Activated CD4-positive, alpha-beta T cell treated with anti-CD3 and anti-CD28 coated beads for 1 hour (primary cell): Measurements from ENCODE around the gene TERT.

ENCODE experiments used
- DNase-seq: peaks from one replicate; pipeline ENCODE4 v3.0.0-alpha.2; 2020

The TERT gene

DNA sequence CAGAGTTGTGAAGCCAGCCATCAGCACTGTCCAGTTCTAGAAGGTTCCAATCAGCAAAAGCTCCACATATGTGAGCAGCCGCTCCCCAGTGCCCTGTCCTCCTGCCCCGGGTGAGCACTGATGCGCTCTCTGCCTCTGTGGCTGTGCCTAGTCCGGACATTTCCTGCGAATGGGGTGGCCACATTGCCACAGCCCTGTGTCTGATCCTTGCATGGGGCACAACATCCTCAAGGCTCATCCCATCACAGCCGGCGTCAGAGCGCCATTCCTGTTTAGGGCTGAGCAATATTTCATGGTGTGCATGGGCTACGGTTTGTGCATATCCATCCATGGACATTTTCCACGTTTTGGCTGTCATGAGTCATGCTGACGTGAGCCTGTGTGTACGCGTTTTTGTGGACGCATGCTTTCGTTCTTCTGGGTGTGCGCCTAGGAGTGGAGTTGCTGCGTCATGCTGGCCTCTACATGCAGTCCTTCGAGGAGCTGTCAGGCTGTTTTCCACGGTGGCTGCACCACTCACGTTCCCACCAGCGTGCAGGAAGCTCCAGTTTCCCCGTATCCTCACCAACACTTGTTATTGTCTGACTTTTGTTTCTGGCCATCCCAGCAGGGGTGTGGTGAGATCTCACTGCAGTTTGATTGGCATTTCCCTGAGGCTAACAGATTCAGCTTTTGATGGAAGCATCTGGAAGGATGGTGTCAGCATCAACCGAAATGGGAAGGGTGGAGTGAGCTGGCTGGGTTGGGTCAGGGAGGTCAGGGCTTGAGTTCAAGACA is 79.4 kb downstream of the TERT start:
- no peak for DNase-seq

DNA sequence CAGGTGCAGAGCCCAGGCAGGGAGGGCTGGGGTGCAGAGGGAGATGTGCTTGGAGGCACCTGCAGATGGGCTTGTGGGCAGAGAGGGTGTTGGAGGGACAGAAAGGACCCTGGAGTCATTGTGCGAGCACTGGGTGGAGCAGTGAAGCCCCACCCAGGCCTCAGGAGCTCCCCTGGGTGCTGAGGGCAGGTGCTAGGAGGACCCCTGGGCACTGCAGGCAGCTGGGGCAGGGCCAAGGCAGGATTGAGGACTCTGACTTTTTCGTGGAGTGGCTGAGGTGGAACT is 80.0 kb downstream of the TERT start:
- no peak for DNase-seq

DNA sequence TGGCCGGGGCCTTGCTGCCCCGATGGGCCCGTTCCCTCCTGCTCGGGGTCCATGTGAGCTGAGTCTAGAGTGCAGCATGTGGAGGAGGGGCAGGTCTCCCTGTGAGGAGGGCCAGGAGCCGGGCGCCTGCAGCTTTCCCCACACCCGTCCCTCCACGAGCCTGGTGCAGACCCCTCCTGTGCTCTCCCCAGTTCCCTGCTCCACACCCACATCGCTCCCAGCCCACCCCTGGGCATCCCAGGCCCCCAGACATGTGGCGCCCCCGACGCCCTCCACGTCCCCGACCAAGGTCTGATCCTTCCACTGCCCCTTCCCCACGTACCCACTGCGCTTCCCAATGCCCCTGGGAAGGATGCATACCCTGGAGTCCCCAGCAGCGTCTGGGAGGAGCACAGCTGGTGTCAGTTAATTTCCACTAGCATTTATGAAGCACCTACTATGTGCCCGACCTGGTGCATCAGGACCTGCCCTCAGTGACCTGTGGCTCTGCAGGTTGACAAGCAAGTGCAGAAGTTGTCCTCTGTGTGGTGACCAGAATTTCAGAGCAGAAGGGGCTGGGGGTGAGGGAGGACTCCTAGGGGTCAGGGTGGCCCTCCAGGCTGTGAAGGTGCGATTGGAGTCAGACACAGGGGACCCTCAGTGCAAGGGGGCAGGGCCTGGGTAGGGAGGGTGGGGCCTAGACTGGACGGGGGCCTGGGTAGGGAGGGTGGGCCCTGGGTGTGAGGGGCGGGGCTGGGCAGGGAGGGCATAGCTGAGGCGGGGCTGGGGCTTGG is 80.5 kb downstream of the TERT start:
- DNase-seq = no peak

DNA sequence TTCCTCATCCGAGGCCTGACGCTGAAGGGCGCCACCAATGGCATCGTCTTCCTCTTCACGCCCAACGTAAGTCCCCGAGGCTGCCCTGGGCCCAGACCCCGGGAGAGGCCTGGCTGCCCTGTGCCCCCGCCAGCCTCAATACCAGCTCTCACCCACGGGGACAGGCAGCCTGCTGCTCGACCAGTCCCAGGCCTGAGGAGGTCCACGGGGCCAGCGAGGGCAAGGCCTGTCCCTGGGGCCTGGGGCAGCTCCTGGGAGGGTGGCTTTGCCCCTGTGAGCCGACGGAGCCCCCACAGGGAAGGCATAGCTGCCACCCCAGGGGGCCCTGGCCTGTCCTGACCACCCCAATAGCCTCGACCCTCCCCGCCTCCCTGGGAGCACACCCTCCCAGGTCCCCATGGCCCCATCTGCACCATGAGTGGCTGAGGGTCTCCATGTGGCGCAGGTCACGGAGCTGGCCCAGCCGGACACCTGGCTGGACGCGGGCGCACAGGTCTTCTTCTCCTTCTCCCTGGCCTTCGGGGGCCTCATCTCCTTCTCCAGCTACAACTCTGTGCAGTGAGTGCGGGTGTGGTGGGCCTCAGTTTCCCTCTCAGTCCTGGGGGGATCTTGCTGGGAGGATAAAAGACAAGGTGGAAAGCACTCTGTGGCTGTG is 81.2 kb downstream of the TERT start:
- DNase-seq = no peak

DNA sequence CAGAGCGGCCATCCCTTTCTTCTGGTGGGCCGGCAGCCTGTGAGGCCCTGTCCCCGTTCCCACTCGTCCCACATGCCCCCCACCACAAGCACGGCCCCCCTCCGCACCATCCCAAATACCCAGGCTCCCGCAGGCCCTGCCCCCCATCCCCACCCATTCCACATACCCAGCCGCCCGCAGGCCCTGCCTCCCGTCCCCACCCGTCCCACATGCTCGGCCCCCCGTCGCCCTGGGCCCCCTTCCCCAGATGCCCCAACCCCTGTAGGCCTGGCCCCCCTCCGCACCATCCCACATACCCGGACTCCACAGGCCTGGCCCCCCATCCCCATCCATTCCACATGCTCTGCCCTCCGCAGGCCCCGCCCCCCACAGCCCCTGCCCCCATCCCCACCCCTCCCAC is 82.0 kb downstream of the TERT start:
- DNase-seq = no peak

DNA sequence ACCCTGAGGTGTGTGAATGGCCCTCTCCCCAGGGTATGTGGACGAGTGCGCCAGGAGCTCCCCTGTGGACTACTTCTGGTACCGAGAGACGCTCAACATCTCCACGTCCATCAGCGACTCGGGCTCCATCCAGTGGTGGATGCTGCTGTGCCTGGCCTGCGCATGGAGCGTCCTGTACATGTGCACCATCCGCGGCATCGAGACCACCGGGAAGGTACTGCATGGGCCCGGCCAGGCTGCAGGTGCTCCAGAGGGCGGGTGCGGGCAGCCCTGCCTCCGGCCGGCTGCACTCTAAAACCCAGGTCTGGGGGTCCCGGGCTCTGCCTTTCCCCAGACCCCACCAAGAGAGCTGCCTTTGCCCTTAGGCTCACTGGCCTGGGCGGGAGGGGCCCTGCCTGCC is 82.6 kb downstream of the TERT start:
- DNase-seq = no peak

DNA sequence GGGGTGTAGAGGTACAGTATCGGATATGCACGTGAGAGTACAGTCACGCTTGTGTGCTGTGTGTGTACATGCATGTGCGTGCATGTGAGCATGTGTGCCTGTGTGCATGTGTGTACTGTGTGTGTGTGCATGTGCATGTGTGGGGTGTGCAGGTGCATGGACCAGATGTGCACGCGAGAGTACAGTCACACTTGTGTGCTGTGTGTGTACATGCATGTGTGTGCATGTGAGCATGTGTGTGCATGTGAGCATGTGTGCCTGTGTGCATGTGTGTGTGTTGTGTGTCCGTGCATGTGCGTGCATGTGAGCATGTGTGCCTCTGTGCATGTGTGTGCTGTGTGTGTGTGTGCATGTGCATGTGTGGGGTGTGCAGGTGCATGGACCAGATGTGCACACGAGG is 83.2 kb downstream of the TERT start:
- no peak for DNase-seq

DNA sequence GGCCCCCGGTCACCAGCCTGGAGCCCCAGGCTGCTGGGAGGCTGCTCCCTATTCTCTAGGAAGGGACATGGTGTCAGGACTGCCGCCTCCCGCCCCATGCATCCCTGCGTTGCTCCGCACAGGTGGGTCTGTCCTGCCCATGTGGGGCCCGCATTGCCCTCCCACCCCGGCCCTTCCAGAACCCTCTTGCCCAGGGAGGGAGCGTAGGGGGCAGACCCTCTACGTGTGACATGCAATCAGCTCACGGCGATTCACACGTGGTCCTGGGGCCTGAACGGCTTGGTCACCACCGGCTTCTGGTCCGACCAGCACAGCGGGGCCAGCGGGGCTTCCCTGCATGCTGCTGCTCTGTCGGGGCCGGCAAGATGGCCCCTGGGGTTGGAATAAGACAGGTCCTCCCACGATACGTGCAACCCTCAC is 84.0 kb downstream of the TERT start:
- DNase-seq = no peak

DNA sequence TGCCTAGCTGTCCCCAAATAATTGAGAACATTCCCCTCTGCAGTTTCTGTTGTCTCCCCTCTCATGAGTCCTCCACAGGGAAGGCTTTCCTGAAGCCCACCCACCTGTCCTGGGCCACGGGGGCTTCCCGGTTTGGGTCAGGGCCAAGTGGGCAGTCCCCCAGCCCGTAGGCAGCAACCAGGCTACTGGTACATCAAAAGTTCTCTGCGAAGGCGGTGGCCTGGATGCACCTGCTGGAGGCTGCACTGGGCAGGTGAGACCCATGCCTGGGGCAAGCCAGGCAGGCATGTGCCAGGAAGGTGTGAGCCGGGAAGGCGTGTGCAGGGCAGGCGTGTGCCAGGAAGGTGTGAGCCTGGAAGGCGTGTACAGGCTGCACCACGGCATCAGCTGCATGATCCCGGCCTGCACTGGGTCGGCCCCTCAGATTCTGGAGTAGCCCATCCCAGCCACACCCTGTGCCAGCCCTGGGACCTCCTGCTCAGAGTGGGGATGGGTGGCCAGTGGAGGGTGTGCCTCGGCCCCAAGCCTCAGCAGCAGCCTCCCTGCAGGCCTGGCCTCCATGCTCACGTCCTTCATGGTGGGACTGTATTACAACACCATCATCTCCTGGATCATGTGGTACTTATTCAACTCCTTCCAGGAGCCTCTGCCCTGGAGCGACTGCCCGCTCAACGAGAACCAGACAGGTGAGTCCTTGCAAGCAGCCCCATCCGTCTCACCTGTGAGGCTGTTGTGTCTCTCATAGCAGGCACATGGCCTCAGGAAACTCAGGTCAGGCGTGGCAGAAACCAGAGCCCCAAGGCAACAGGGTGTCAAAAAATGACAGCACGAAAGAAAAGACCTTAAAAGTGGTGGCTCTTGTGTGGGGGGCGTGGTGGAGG is 84.7 kb downstream of the TERT start:
- DNase-seq = no peak

DNA sequence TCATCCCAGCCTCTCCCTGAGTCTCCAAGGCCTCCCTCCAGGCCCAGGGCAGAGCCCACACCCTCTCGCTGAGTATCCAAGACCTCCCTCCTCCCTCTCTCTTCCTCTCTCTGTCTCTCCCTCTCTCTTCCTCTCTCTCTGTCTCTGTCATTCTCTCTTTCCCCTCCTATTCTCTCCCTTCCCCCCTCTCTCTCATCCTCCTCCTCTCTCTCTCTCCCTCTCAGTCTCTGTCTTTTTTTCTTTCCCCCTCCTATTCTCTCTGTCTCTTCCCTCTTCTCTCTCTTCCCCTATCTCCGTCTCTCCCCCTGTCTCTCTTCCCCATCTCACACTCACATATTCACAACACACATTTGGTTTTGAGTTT is 85.4 kb downstream of the TERT start:
- DNase-seq = no peak

DNA sequence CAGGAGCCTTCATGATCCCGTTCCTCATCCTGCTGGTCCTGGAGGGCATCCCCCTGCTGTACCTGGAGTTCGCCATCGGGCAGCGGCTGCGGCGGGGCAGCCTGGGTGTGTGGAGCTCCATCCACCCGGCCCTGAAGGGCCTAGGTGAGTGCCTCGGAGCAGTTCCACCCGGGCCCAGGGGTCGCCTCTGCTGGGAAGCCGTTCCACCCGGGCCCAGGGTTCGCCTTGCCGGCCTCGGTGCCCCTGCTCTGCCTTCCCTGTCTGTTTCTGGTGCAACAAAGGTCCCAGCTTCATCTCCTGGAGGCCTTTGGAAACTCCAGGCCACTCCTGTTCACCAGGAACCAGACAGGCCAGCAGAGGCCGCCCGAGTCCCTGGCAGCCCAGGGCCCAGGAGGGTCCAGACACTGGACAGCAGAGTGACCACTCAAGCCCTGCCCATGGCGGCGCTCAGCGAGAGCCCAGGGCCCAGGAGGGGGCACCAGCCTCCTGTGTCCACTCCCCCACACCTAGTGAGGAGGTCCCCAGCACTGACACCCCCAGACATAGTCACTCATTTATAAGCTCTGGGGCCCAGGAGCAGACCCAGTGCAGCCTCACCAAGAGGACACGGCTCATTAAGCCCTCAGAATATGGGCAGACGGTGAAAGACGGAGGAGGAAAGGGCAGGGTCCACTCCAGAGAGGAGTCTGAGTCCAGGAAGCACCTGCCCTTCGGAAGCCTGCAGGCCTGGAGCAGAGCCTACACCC is 86.0 kb downstream of the TERT start:
- DNase-seq = no peak

DNA sequence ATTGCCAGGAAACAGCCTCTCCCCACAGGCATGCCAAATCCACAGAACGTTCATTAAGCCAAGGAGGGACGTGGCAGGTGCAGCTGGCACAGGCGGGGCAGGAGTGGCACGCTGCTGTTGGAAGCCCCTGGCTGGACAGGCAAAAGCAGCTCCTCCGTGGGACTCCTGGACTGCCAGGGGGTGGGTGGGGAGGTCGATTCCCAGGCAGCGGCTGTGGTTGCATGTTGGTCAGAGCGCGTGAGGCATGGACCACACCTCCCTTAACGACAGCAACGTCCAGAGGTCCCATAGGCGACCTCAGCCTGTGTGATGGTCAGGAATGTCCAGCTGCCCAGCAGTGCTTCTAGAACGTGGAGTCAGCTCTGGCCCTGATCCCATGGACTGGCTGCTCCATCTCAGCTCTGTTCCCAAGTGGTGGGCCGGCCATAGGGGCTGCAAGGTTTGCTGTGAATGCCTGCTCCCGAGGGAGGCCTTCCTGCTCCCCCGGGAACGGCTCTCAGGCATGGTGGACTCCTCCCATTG is 86.6 kb downstream of the TERT start:
- DNase-seq = no peak

DNA sequence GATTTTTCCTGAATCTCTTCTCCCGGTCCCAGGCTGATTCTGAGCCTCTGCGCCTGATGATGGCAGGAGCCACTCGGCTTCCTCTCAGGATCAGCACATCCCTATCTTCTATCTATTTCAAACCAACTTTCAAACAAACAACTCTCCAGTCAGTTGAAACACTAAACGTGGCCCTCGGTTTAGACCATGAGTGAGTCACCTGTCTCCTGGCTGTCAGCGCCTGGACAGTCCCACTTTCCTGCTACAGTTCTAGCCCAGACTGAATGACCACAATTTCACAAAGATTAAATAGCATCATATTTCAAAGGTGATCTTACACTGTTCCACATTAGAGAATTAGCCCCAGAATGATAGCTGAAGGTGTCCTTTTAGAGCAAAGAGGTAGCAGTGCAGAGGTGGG is 87.3 kb downstream of the TERT start:
- DNase-seq = no peak

DNA sequence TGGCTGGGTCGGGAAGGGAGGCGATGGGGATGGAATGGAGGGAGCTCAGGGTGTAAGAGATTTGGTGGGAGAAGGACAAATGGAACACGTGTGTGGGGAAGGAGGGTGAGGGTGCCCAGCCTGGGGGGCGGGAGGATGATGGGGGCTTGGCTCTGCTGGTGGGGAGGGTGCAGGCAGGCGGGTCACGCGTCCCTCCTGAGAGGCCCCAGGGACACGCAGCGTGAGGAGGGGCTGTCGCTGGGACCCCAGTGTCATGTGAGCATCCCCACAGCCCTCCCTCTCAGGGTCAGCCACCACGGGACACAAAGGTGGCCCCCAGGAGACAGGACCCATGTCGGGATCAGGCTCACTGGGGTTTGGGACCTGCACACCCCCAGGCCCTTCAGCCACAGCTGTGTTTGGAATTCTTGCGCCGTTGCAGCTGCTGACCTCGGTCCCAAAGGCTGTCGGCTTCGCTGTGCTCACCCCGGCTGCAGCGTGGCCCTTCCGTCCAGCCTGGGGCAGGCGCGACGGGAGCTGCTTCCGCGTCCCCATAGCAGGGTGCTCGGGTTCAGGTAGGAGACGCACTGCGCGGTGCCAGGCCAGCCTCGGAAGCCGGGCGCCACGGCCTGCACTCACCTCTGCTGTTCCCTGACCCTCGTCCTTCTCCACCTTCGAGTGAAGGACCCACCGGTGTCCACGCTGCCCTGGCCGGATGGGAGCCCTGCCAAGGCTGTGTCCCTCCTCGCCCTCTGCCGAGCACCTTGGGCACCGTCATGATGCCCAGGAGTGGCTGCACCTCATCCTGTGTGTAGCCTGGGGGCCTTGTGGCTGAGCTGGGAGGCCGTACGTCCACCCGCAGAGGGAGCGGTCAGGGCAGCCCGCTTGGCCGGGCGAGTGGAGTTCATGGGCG is 88.1 kb downstream of the TERT start:
- DNase-seq = no peak

DNA sequence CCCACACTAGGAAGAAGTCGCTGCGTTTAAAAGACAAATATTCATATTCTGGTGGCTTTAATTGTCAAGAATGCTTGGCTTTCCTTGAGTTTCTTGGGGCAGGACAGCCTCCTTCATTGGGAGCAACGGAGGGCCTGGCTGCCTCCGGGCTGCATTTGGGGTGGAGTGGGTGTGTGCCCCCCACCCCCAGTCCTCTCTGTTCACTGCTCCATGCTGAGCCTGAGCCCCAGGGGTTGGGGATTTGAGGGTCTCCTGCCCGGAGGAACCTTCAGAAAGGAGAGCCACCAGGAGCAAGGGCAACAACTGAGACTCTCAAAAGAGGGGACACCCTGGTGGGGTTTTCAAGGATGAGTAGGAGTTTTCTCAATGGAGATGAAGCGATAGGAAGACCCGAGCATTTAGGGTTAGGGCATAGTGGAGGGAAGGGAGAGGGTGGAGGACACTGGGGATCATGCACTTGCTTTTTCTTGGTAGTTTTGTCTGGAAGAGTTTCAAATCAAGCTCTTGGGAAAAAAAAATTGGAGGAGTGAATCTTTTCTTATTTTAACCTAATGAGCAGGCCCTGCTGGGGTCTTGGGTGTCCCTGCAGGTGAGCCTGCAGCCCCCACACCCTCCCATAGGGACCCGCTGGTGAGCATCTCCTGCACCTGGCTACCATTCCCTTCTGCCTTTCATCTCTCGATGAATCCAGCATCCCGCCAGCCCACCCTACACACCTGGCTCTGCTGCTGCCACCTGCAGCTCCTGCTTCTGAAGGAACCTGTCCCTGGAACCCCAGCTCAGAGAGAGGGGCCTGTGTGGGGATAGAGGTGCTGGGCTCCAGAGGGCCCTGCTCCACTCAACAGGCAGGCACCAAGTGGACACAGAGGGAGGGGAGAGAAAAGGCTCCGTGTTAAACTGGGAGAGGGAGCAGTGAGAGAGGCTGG is 89.3 kb downstream of the TERT start:
- no peak for DNase-seq

DNA sequence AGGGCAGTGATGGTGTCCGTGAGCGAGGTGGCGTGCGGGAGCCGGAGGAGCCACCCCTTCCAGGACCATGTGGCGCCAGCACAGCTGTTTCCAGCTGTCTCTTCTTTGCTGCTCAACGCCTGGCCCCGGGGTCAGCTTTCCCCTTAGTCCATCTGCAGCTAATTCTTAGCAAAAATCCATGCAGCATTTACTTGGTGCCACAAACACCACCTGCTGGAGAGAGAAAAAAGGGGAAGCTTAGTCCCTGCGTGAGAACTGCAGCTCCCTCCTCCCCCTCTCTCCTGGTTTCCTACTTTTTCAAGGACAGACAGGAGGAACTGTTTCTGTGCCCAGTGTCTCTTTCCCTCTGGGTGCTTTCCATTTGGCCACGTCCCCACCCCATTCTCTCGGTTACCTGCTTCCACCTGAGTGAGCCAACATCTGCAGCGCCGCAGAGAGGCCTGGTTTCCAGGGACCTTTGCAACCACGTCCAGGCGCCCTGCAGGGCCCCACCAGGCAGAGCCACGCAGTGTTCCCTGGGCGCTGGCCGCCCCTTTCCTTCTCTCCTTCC is 90.1 kb downstream of the TERT start:
- no peak for DNase-seq

DNA sequence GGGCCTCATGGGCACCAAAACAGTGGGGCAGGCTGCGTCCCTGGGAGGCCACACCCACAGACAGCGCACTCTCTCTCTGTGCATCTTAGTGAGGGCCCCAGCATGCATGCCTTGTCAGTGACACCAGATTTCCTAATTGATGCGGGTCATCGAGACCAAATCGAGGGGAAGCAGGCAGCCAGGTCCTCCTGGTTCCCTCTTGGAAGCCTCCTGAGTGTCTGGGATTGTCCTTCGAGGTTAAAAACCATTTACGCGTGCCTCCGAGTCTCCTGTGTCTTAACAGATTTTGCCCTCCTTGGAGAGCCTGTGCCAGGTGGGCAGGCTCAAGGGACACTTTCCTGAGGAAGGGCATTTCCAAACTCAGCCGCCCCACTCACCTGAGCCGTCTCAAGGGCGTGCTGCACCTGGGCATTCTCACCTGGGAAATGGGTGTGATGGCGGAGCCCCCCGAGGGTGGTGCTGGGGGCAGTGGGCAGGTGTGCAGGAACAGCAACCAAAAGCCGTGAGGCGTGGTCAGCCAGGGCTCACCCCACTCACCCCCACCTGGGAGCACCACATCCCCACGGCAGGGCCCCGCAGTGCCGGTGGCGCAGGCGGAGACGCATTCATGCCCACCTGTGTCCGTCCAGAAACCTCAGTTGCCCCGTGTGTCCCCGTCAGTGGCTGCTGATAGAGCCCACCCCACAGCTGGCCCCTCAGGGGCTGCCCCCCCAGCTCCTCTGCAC is 90.7 kb downstream of the TERT start:
- DNase-seq = no peak

DNA sequence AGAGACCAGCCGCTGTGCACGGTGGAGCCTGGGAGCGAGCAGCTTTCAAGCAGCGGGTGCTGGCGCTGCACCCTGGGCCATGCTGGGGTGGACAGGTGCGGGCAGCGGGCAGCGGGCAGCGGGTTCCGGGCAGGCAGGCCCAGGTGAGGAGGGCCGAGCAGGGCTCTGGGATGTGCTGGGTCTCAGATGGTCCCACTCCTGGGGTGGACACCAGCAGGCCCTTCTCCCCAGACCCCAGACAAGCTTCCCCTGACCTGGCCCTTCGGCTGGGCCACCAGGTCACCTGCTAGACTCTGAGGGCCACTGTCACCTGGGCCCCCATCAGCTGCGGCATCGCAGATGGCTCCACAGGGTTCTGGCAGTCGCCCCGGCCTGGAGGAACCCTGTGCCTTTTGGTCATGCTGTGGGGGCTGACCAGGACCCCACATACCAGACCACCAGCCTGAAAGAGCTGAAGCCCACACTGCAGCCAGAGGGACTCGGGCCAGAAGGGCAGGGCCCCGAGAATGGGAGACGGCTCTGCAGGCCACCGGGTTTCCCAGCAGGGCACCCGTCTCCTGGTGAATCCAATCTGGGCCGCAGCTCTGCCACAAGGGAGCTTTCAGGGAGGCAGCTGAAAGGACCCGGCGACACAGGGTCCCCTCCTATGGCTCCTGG is 91.4 kb downstream of the TERT start:
- DNase-seq = no peak
